Activated naive CD4-positive, alpha-beta T cell treated with anti-CD3 and anti-CD28 coated beads, Interleukin-2, amount 10 ng/mL, durations not matched to agents 7 days and 5 days (primary cell): ENCODE data around the gene RIOX2.

Source experiments
- CTCF ChIA-PET: fragments of 350-600 bp; sonication (Branson Sonifier 250); formaldehyde crosslinking; loops from one replicate; lab custom pipeline; 2021; ENCODE audit warnings: antibody characterized with exemption; lab: Charles Lee
- DNase-seq: peaks from one replicate; pipeline ENCODE4 v3.0.0-alpha.2; 2020
- H3K27ac Mint-ChIP-seq: one replicate; pipeline ENCODE4 v1.8.0; 2021; ENCODE audit warnings: mild to moderate bottlenecking, moderate library complexity, mixed read lengths
- H3K27me3 Mint-ChIP-seq: one replicate; pipeline ENCODE4 v1.8.0; 2021; ENCODE audit warnings: mild to moderate bottlenecking, mixed read lengths
- H3K36me3 Mint-ChIP-seq: one replicate; pipeline ENCODE4 v1.8.0; 2021; ENCODE audit warnings: mixed read lengths
- H3K4me1 Mint-ChIP-seq: one replicate; pipeline ENCODE4 v1.8.0; 2021; ENCODE audit warnings: mixed read lengths
- H3K4me3 Mint-ChIP-seq: one replicate; pipeline ENCODE4 v1.8.0; 2021; ENCODE audit warnings: mild to moderate bottlenecking, moderate library complexity, mixed read lengths
- H3K9me3 Mint-ChIP-seq: one replicate; pipeline ENCODE4 v1.8.0; 2021; ENCODE audit warnings: mixed read lengths

The RIOX2 gene

GRCh38 chr3:98002717-98003116 lies 30.5 kb upstream of the RIOX2 start:
- CTCF ChIA-PET, result interaction anchor here (1.1 kb wide), 1 partner anchor 9 kb away, joined by 3 read pairs; no protein-coding TSS in a partner anchor
- no peak for DNase-seq
- Mint-ChIP-seq H3K27ac (no peak overlapping the region), H3K4me3 (no peak overlapping the region), H3K9me3 (peaks cover 4% of the 10 kb centered on the region), H3K27me3 (peaks cover 3% of the 10 kb centered on the region), H3K36me3 (peaks cover 4% of the 10 kb centered on the region), H3K4me1 (peaks cover 38% of the 10 kb centered on the region)

DNA sequence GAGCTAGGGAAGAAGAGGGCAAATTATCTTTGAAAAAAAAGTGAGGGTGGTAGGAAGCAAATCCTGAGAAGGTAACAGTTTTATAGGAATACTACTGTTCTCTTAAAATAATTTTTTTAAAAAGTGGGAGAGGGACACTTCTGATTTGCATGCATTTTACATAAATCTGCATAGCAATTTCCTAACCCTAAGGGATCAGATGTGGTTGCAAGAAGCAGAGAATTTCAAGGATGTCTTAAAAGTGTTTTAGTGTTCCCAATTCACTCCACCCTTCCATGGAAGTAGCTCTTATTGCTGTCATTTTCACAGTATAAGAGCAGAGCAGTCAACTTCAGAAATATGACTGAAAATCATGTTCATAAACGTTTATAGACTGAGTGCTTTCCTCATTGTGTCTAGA lies 27.8 kb upstream of the RIOX2 start:
- DNase-seq, result no peak
- H3K36me3 Mint-ChIP-seq, result peaks cover 2% of the 10 kb centered on the region
- no peak overlapping the region for H3K4me3 Mint-ChIP-seq
- H3K27me3 Mint-ChIP-seq, result no peaks in the 10 kb centered on the region
- H3K4me1 Mint-ChIP-seq, result peaks cover 23% of the 10 kb centered on the region
- H3K9me3 Mint-ChIP-seq, result peaks cover 4% of the 10 kb centered on the region
- H3K27ac Mint-ChIP-seq, result no peak overlapping the region
- CTCF ChIA-PET, result interaction anchor here (1.1 kb wide), 1 partner anchor 12 kb away, joined by 3 read pairs; no protein-coding TSS in a partner anchor

- peaks cover 4% of the 10 kb centered on the region for H3K9me3 Mint-ChIP-seq
- H3K36me3 Mint-ChIP-seq, result peaks cover 2% of the 10 kb centered on the region
- DNase-seq, result no peak
- no peaks in the 10 kb centered on the region for H3K27me3 Mint-ChIP-seq
- no peak overlapping the region for H3K4me3 Mint-ChIP-seq
- CTCF ChIA-PET, result no interaction called here
- peaks cover 16% of the 10 kb centered on the region for H3K4me1 Mint-ChIP-seq
- no peak overlapping the region for H3K27ac Mint-ChIP-seq
These were observed 26.9 kb upstream of the RIOX2 start for GRCh38 chr3:97999103-97999502.

DNA sequence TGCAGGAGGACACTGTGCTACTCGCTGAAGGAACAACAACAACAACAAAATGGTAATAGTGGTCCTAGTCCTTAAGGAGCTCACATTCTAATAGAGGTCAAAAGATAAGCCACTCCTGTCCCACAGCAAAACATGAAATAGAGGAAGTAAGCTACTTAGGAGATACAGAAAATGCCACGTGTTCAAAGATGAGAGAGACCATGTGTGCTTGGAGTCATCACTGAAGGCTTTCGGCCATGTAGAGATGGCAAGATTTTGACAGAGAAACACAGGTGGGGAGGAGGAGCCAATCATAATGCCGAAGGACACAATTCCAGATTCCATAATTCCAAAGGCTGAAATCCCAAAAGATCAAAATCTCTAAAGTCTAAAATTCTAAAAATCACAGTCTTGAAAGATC lies 24.8 kb upstream of the RIOX2 start:
- H3K27me3 Mint-ChIP-seq, result peaks cover 4% of the 10 kb centered on the region
- no peak overlapping the region for H3K4me3 Mint-ChIP-seq
- H3K36me3 Mint-ChIP-seq, result peaks cover 2% of the 10 kb centered on the region
- DNase-seq, result no peak
- H3K27ac Mint-ChIP-seq, result no peak overlapping the region
- peaks cover 4% of the 10 kb centered on the region for H3K9me3 Mint-ChIP-seq
- CTCF ChIA-PET, result interaction anchor here (0.7 kb wide), 1 partner anchor 14 kb away, joined by 3 read pairs; no protein-coding TSS in a partner anchor
- peaks cover 6% of the 10 kb centered on the region for H3K4me1 Mint-ChIP-seq

- Mint-ChIP-seq H3K4me1 (peaks cover 31% of the 10 kb centered on the region), H3K27me3 (peaks cover 4% of the 10 kb centered on the region), H3K36me3 (no peaks in the 10 kb centered on the region), H3K4me3 (no peak overlapping the region), H3K9me3 (no peaks in the 10 kb centered on the region), H3K27ac (no peak overlapping the region)
- CTCF ChIA-PET, result interaction anchor here (1.2 kb wide), 1 partner anchor 28 kb away, joined by 3 read pairs; no protein-coding TSS in a partner anchor
- no peak for DNase-seq
These were observed 22.2 kb upstream of the RIOX2 start for GRCh38 chr3:97994328-97994945.

DNA sequence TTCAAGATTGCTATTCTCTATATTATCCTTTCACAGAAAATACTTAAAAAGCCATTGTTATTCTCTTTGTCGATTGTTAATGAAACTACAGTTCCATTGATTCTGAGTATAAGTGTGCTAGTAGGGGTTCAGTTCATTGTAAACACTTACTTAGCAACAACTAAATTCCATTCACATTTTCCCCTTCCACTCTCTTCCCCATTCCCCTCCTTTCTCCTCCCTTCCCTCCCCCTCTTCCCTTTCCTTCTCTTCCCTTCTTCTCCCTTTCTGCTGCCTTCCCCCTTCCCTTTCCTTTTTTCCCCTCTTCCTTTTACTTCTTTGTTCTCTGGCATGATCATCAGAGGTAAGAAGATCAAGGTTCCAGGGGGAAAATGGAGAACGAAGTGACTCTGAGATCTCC lies 21.3 kb upstream of the RIOX2 start:
- no peak overlapping the region for H3K27ac Mint-ChIP-seq
- no peak for DNase-seq
- peaks cover 4% of the 10 kb centered on the region for H3K27me3 Mint-ChIP-seq
- H3K4me3 Mint-ChIP-seq, result no peak overlapping the region
- no peaks in the 10 kb centered on the region for H3K36me3 Mint-ChIP-seq
- CTCF ChIA-PET, result interaction anchor here (1.7 kb wide), 1 partner anchor 29 kb away, joined by 8 read pairs; no protein-coding TSS in a partner anchor
- H3K9me3 Mint-ChIP-seq, result no peaks in the 10 kb centered on the region
- H3K4me1 Mint-ChIP-seq, result peaks cover 31% of the 10 kb centered on the region

DNA sequence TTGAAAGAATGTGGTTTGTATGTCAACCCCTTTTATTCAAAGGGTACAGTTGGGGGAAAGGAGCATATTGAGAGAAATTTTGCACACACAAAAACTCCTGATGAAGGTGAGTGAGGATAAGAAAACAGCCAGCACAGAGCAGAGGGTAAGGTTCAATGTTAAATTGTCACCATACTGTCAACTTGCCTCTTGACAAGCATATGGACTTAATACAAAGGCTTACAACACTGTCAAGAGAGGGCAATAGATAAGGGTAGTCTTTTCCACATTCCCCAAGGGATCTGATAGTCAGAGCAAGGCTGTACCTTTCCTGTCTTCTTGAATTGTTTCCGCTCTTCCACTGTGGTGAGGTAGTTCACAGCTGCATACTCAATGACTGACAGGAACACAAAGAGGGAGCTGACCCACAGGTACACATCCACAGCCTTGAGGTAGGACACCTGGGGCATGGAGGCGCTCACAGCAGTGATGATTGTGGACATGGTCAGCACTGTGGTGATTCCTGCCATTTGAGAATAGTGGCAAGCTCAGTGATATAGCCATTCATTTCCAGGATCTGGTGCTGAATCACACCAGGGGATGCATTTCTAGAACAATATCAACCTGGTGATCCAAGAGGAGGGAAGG lies 20.4 kb upstream of the RIOX2 start:
- Mint-ChIP-seq H3K27ac (no peak overlapping the region), H3K4me1 (peaks cover 32% of the 10 kb centered on the region), H3K4me3 (no peak overlapping the region), H3K27me3 (peaks cover 4% of the 10 kb centered on the region), H3K9me3 (peaks cover 2% of the 10 kb centered on the region), H3K36me3 (no peaks in the 10 kb centered on the region)
- CTCF ChIA-PET, result interaction anchor here (0.8 to 1.7 kb wide), 3 partner anchors 13 to 30 kb away, joined by 3 to 8 read pairs (median 4); no protein-coding TSS in a partner anchor
- no peak for DNase-seq

GRCh38 chr3:97991293-97991682 lies 19.1 kb upstream of the RIOX2 start:
- Mint-ChIP-seq H3K36me3 (no peaks in the 10 kb centered on the region), H3K27me3 (peaks cover 4% of the 10 kb centered on the region), H3K4me1 (peaks cover 32% of the 10 kb centered on the region), H3K9me3 (peaks cover 2% of the 10 kb centered on the region), H3K4me3 (peak overlapping the region; percentile 56), H3K27ac (peak overlapping the region; percentile 91)
- CTCF ChIA-PET, result interaction anchor here (1.1 to 2.3 kb wide), 3 partner anchors 12 to 30 kb away, joined by 3 to 5 read pairs (median 4); no protein-coding TSS in a partner anchor
- peak; percentile 49 for DNase-seq

DNA sequence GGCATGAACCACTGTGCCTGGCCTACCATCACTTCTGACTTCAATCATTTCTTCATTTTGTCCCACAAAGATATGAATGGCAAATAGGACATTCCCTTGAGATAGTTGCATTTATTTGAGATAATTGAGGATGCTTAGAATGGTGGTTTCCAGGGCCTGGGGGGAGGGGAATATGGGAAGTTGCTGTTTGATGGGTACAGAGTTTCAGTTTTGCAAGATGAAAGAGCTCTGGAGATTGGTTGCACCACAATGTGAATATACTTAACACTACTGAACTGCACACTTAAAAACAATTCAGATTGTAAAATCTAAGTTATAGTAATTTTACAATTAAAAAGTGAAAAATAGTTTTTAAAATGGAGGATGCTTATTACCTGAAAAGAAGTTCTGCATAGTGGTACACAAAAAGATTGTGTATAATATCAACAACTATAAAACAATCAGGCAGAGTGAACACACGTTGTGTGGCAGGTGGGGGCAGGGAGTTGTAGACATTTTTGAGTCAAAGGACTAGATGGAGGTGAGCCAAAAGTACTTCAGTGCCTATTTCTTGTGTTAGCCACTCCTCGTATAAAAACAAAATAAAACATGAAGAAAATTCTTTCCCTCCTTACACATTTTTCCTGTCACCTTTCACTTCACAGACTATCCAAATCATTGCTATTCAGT lies 18.5 kb upstream of the RIOX2 start:
- peaks cover 7% of the 10 kb centered on the region for H3K27me3 Mint-ChIP-seq
- peaks cover 2% of the 10 kb centered on the region for H3K9me3 Mint-ChIP-seq
- H3K4me1 Mint-ChIP-seq, result peaks cover 32% of the 10 kb centered on the region
- peak; percentile 42 for DNase-seq
- peak overlapping the region; percentile 56 for H3K4me3 Mint-ChIP-seq
- CTCF ChIA-PET, result interaction anchor here (1.1 to 2.3 kb wide), 2 partner anchors 11 to 31 kb away, joined by 3 to 5 read pairs; no protein-coding TSS in a partner anchor
- peak overlapping the region; percentile 91 for H3K27ac Mint-ChIP-seq
- no peaks in the 10 kb centered on the region for H3K36me3 Mint-ChIP-seq

DNA sequence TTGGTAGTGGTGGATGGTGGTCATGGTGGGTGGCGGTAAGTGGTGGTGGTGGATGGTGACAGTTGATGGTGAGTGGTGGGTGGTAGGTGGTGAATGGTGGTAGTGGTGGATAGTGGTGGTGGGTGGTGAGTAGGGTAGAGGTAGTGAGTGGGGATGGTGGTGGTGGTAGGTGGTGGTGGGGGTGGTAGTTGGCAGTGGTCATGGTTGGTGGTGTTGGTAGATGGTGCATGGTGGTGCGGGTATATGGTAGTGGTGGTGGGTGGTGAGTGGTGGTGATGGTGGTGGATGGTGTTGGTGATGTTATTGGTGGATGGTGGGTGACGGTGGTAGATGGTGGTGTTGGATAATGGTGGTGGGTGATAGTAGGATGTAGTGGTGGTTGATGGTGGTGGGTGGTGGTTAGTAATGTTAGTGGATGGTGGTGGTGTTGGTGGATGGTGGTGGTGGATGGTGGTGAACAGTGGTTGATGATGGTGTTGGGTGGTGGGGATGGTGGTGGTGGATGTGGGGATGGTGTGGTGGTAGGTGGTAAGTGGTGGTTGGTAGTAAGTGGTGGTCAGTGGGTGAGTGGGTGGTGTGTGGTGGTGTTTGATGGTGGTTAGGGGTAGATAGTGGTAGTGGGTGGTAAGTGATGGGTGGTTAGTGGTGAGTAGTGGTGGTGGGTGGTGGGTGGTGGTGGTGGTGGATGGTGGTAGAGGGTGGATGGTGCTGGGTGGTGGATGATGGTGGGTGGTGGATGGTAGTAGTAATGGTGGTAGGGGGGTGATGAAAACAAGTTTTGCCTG lies 16.7 kb upstream of the RIOX2 start:
- Mint-ChIP-seq H3K36me3 (no peaks in the 10 kb centered on the region), H3K9me3 (peaks cover 2% of the 10 kb centered on the region), H3K27me3 (peaks cover 8% of the 10 kb centered on the region), H3K4me1 (peaks cover 32% of the 10 kb centered on the region), H3K4me3 (no peak overlapping the region), H3K27ac (no peak overlapping the region)
- DNase-seq, result no peak
- CTCF ChIA-PET, result interaction anchor here (2.3 kb wide), 1 partner anchor 33 kb away, joined by 5 read pairs; no protein-coding TSS in a partner anchor

DNA sequence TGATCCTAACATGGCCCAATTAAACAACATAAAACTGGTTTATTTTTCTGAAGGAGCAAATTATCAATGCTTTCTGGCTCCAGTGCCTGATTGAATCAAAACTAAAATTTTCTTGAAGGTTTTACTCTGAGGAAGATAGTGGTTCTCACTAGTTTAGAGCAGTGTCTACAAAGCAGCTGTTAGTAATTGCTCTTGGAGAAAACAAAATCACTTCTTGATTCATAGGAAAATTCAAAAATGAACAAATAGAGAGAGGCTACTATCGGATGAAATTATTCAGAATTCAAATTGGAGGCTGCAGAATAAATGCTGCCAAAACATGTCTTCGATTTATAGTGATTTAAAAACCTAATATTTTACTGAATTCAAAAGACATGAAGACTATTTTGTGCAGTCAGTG lies 15.1 kb upstream of the RIOX2 start:
- DNase-seq, result no peak
- H3K4me3 Mint-ChIP-seq, result no peak overlapping the region

DNA sequence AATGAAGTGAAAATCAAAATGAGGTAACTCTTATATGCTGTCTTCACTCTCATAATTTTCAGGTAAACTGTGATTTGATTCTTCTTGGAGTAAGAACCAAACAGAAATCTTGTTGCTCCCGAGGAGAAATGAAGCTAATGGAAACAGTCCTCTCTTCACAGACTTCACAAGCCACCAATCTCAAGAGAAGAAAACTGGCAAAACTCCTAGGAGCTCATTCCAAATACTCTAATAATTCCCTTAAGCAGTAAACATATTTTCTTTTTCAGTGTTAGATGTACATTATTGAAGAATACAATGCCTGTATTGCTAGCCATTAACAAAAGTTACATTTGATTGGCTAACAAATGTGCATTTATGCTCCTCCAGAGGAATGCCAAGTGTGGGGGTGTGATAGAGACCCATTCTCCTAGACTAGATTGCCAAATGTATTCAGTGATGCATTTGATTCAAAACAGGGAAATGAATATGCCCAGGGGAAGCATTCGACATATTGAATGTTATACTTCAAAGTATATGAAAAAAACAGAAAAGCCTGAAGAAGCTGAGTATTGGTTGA lies 11.8 kb upstream of the RIOX2 start:
- H3K27ac Mint-ChIP-seq, result no peak overlapping the region
- peaks cover 4% of the 10 kb centered on the region for H3K27me3 Mint-ChIP-seq
- peaks cover 2% of the 10 kb centered on the region for H3K9me3 Mint-ChIP-seq
- H3K36me3 Mint-ChIP-seq, result no peaks in the 10 kb centered on the region
- CTCF ChIA-PET, result interaction anchor here (2.1 kb wide), 1 partner anchor 38 kb away, joined by 17 read pairs; no protein-coding TSS in a partner anchor
- DNase-seq, result no peak
- peaks cover 25% of the 10 kb centered on the region for H3K4me1 Mint-ChIP-seq
- no peak overlapping the region for H3K4me3 Mint-ChIP-seq

More for the DNA sequence above, 15.1 kb upstream of the RIOX2 start:
- Mint-ChIP-seq H3K4me1 (peaks cover 35% of the 10 kb centered on the region), H3K9me3 (peaks cover 2% of the 10 kb centered on the region), H3K36me3 (no peaks in the 10 kb centered on the region), H3K27me3 (peaks cover 4% of the 10 kb centered on the region), H3K27ac (no peak overlapping the region)
- CTCF ChIA-PET, result interaction anchor here (1.2 kb wide), 1 partner anchor 16 kb away, joined by 4 read pairs; no protein-coding TSS in a partner anchor

DNA sequence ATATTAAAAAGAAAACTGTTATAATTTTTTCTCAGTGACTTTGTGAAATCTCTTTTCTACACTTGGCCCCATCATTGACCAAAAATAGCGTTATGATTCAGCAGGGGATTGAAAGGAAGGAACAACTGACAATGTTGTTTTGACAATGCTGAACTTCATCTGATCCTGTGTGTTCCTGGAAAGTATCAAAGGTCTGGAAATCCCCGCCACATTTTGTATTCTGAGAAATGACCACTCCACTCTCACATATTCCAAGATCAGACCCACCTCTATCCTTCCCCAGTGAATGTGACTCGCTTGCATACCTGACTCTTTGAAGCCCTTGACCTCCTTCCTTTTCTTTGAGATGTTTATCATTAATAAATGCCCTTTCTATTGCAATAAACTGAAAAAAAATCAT lies 9.7 kb upstream of the RIOX2 start:
- no peak for DNase-seq
- CTCF ChIA-PET, result interaction anchor here (0.7 to 0.8 kb wide), 2 partner anchors 11 to 40 kb away, joined by 3 read pairs; no protein-coding TSS in a partner anchor
- Mint-ChIP-seq H3K27me3 (peaks cover 4% of the 10 kb centered on the region), H3K4me3 (no peak overlapping the region), H3K36me3 (no peaks in the 10 kb centered on the region), H3K9me3 (no peaks in the 10 kb centered on the region), H3K27ac (peak overlapping the region; percentile 49), H3K4me1 (peaks cover 26% of the 10 kb centered on the region)
